ENCODE data around the gene LIPC. TPM values are rescaled to one million over a fixed set of nuclear protein-coding genes. Genes with fewer than 3 reads are reported as not detected.

The LIPC gene
- total and polyA plus RNA-seq, 9 of the 15 experiments (the other 6 are each of a cell fraction or from before 2014, with no cell fraction given) = 0.07 to 0.41 (median 0.11) TPM; not detected in 2

- no peak for TF ChIP-seq FOXP4 (CRISPR knock-in tag; IDR thresholded peaks at IDR 0.05; ENCODE audit: borderline replicate concordance)
- no peak for TF ChIP-seq CUX1 (CRISPR knock-in tag; IDR thresholded peaks at IDR 0.05)
- peak; percentile 88 for TF ChIP-seq ATF7 (IDR thresholded peaks at IDR 0.05)
- TF ChIP-seq TCF3 (CRISPR knock-in tag; IDR thresholded peaks at IDR 0.05) = peak; percentile 71
- no peak for TF ChIP-seq ZNF57 (CRISPR knock-in tag; IDR thresholded peaks at IDR 0.05)
- TF ChIP-seq HMGXB4 (CRISPR knock-in tag; IDR thresholded peaks at IDR 0.05) = no peak
- TF ChIP-seq E2F1 (CRISPR knock-in tag; IDR thresholded peaks at IDR 0.05) = no peak
- no peak for TF ChIP-seq SMARCA5 (IDR thresholded peaks at IDR 0.05)
- peak; percentile 87 for TF ChIP-seq TAF9B (IDR thresholded peaks at IDR 0.05; ENCODE audit: partially characterized antibody)
- TF ChIP-seq GTF3C2 (IDR thresholded peaks at IDR 0.05; ENCODE audit: borderline replicate concordance, extremely low read depth, insufficient read length) = no peak
- TF ChIP-seq HDAC1 (IDR thresholded peaks at IDR 0.05) = peak in 1 of 2 experiments; percentile 83; a peak in 2 of 4 replicates
- no peak for TF ChIP-seq BDP1 (IDR thresholded peaks at IDR 0.05; ENCODE audit: insufficient read depth, insufficient read length)
These were observed 115.1 kb downstream of the LIPC start (continued) for GRCh38 chr15:58546635-58547627.
